Measurements from ENCODE around the gene ATRIP.

GRCh38 chr3:48445277-48445882, 1.2 kb upstream of the ATRIP start:
- TF ChIP-seq CTCF (IDR thresholded peaks at IDR 0.05; ENCODE audit: low read depth, low read length) (no peak), EZH2phosphoT487 (IDR thresholded peaks at IDR 0.05; ENCODE audit: low read depth) (no peak)

Data from OCI-LY3 (cell line).